HS-27A (cell line): ENCODE data around the gene RUSC2.
"Not testable (repeated sequence)": the region's sequence is repeated elsewhere in the genome, so short reads cannot be mapped to it uniquely, and the experiment has no call there.

ENCODE experiments used
- DNase-seq: peaks from one replicate; pipeline ENCODE4 v3.0.0-alpha.2; 2012; ENCODE audit warnings: low read depth, missing footprints

RUSC2 gene

DNA sequence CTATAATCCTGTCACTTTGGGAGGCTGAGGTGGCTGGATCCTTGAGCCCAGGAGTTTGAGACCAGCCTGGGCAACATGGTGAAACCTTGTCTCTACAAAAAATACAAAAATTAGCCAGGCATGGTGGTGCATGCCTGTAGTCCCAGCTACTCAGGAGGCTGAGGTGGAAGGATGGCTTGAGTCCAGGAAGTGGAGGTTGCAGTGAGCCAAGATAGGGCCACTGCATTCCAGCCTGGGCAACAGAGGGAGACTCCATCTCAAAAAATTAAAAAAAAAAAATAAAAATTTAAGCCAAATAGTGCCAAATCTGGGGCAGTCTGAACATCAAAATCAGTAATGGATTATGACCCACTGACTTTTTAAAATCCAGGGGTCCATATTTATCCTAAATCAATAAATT lies 33.6 kb downstream of the RUSC2 start:
- DNase-seq: not testable (repeated sequence)

- no peak for DNase-seq
Observed at GRCh38 chr9:35526087-35526801, 36.3 kb downstream of the RUSC2 start.

- no peak for DNase-seq
Observed at GRCh38 chr9:35529161-35529823, 39.4 kb downstream of the RUSC2 start.

DNA sequence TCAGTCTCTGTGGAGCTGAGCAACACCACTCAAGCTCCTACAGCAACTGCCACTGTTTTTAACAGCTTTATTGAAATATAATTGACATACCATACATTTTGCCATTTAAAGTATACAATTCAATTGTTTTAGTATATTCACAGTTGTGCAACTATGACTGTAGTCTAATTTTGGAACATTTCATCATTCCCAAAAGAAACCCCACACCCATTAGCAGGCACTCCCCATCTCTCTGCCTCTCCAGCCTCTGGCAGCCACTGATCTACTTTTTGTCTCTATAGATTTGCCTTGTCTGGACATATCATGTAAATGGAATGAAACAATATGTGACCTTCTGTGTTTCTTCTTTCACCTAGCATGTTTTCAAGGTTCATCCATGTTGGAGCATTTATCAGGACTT lies 43.5 kb downstream of the RUSC2 start:
- no peak for DNase-seq

DNA sequence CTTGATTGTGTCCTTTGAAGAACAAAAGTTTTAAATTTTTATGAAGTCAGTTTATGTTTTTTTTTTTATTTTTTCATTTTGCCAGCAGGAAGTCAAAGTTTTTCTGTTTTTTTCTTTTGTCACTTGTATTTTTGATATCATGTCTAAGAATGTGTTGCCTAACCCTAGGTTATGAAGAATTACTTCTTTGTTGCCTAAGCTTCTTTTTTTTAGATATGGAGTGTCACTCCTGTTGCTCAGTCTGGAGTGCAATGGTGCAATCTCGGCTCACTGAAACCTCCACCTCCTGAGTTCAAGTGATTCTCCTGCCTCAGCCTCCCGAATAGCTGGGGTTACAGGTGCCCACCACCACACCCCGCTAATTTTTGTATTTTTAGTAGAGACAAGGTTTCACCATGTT lies 45.0 kb downstream of the RUSC2 start:
- not testable (repeated sequence) for DNase-seq

DNA sequence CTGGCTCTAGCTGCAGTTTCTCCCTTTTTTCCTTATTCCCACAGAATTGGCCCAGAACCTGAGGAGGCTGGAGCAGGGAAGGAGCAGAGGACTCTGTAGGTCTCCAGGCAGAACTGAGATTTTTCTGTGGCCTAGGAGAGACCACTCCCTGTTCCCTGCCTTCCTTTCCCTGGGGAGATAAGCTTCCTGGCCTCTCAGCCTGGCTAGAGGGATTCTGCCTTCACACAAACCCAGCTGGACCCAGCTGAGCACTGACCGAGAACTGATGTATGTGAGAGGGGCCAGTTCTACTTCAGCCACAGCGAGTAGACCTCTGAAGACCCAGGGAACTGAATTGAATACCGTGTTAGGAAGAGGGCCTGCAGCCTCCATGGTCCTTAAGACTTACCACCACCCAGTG lies 48.0 kb downstream of the RUSC2 start:
- DNase-seq: no peak

DNA sequence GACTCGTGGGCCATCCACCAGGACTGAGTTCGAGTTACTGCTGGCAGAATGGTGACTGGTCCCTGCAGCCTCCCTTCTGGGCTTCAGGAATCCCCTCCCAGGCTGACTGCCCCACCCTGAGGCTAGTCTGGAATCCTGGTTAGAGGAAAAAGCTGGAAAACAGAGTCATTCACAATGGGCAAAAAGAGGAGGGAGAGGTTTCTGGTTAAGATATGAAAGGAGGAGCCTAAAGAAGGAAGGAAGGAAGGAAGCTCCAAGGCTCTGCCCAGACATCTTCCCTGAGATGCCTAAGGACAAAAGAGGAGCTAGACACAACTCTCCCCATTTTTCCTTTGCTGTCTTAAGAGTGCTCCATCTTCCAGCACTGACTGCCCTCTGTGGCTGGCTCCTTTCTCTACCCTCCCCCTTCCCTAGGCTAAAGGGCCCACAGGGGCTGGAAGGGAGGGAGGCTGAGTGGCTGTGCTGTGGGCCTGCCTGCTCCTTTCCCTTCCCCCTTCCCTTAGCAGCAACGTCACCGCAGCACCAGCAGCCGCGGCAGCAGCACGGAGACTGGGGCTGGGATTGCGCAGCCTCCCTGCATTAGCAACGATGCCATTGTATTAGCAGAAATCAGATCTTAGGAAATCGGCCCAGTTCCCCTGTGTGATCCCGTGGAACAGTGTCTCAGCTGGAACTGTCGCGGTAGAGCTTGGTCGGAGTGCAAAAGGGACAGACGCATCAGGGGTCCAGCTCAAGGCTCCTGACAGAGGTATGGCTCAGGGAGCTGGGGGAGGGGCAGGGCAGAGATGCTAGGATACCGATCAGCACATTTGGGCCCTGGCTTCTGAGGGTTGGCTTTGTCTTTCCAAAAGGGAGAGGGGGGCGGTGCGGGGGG lies 48.7 kb downstream of the RUSC2 start:
- no peak for DNase-seq
